Right ventricle myocardium superior (tissue), 1 donor: ENCODE measurements around the gene IDUA. TPM values are rescaled to one million over a fixed set of nuclear protein-coding genes. Genes with fewer than 3 reads are reported as not detected.
A peak's percentile ranks its signal among the peaks of the same experiment; 100 is the strongest.

Experiments
- ATAC-seq: fragments of 200-7000 bp; cut with Tn5 transposase; one replicate; pipeline ENCODE4 v1.9.1; 2020; ENCODE audit warnings: mild to moderate bottlenecking; ENCODE audit not compliant: poor library complexity
- DNase-seq: peaks from one replicate; pipeline ENCODE4 v3.0.0-alpha.2; 2020
- intact Hi-C: fragments of 100-400 bp; cut with DNase I; formaldehyde crosslinking; loops from one replicate; pipeline ENCODE4 v1.11.2; 2022
- total RNA-seq: library from RNA; stranded (reverse); fragmentation: NEBNext Ultra II Directional; extraction: Animal tissue kit (Norgen Biotek cat#: 25700); gene quantifications from one replicate; pipeline ENCODE4 v1.2.1, GENCODE V29; 2021
- donor health status: DM: no; HTN: yes; CAD: no; lungs with severe emphysema.

The IDUA gene
- total RNA-seq, 1 donor from 2014 or later: 8.4 TPM

DNA sequence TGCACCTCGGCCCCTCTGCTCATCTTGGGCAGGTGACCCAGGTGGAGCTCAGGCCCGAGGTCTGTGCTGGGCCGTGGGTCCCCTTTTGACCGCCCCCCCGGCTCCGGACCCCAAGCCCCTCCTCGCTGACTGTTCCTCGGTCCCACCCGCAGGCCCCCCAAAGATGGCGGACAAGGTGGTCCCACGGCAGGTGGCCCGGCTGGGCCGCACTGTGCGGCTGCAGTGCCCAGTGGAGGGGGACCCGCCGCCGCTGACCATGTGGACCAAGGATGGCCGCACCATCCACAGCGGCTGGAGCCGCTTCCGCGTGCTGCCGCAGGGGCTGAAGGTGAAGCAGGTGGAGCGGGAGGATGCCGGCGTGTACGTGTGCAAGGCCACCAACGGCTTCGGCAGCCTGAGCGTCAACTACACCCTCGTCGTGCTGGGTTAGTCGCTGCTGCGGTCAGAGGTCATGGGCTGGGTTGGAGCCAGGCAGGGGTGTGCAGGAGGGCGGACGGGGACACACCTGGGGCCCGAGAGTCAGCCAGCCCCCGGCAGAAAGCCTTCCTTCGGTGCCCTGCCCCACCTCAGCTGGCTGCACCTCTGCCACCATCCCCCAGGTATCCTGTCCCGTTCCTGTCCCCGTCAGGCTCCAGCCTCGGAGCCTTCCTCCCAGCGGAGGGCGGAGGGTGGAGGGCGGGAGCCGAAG lies 35.4 kb downstream of the IDUA start:
- ATAC-seq (no peak), DNase-seq (no peak)
- intact Hi-C loops: no loop called here

DNA sequence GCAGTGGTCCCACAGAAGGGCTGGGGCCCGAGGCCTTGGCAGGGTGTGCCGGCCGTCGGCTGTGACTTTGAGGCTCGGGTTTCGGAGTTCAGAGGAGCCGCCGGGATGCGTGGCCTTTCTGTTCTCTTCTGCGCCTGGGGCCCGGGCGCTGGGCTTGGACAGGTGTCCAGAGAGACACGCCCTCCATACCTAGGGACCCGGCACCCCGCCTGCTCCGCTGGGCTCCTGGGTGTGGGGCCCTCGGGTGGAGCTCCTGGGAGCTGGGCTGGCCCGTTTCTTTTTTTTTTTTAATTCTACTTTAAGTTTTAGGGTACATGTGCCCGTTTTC lies 35.9 kb downstream of the IDUA start:
- DNase-seq (no peak), ATAC-seq (no peak)
- intact Hi-C loops: no loop called here

DNA sequence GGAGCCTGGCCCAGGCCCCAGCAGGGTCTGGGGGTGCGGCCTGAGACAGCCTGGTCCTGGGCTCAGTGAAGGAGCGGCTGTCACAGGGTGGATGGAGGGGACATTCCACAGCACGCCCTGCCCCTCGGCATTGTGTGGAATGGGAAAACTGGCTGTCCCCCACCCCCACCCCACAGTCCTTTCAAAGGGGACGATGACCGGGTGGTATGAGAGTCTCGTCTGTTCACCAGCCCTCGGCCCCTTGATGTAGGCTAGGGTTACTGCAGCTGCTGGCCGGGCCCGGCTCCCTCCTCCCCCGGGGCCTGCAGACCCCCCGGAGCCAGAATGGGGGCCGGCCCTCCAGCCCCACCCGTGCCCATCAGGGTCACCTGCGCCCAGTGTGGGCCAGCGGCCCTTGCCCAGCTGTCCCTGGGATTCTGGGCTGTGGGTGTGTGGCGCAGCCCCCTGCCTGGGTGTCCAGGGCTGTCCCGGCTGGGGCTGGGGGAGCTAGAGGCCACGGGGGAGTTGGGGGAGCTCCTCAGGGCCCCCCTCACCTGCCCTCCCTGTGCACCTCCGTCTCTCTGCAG lies 36.3 kb downstream of the IDUA start:
- ATAC-seq: no peak
- intact Hi-C loops: no loop called here

DNA sequence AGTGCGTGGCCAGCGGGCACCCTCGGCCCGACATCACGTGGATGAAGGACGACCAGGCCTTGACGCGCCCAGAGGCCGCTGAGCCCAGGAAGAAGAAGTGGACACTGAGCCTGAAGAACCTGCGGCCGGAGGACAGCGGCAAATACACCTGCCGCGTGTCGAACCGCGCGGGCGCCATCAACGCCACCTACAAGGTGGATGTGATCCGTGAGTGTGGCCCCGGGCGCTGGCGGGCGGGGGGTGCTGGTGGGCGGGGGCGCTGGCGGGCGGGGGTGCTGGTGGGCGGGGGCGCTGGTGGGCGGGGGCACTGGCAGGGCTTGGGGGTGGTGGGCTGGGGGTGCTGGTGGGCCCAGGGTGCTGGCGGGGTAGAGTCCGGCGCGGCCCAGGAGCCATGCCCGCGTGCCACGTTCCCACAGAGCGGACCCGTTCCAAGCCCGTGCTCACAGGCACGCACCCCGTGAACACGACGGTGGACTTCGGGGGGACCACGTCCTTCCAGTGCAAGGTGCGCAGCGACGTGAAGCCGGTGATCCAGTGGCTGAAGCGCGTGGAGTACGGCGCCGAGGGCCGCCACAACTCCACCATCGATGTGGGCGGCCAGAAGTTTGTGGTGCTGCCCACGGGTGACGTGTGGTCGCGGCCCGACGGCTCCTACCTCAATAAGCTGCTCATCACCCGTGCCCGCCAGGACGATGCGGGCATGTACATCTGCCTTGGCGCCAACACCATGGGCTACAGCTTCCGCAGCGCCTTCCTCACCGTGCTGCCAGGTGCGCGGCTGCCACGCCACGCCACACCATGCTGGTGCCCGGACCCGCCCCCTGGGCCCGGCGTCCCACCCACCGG lies 37.3 kb downstream of the IDUA start:
- no peak for DNase-seq
- ATAC-seq: no peak
- intact Hi-C loops: no loop called here

More for the DNA sequence above, 36.3 kb downstream of the IDUA start:
- DNase-seq: no peak

DNA sequence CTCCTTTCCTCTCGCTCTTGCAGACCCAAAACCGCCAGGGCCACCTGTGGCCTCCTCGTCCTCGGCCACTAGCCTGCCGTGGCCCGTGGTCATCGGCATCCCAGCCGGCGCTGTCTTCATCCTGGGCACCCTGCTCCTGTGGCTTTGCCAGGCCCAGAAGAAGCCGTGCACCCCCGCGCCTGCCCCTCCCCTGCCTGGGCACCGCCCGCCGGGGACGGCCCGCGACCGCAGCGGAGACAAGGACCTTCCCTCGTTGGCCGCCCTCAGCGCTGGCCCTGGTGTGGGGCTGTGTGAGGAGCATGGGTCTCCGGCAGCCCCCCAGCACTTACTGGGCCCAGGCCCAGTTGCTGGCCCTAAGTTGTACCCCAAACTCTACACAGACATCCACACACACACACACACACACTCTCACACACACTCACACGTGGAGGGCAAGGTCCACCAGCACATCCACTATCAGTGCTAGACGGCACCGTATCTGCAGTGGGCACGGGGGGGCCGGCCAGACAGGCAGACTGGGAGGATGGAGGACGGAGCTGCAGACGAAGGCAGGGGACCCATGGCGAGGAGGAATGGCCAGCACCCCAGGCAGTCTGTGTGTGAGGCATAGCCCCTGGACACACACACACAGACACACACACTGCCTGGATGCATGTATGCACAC lies 38.2 kb downstream of the IDUA start:
- no peak for DNase-seq
- no peak for ATAC-seq
- intact Hi-C loops: no loop called here

DNA sequence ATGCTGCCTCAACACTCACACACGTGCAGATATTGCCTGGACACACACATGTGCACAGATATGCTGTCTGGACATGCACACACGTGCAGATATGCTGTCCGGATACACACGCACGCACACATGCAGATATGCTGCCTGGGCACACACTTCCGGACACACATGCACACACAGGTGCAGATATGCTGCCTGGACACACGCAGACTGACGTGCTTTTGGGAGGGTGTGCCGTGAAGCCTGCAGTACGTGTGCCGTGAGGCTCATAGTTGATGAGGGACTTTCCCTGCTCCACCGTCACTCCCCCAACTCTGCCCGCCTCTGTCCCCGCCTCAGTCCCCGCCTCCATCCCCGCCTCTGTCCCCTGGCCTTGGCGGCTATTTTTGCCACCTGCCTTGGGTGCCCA lies 39.3 kb downstream of the IDUA start:
- intact Hi-C loops: no loop called here
- peak; percentile 77 for ATAC-seq
- no peak for DNase-seq

DNA sequence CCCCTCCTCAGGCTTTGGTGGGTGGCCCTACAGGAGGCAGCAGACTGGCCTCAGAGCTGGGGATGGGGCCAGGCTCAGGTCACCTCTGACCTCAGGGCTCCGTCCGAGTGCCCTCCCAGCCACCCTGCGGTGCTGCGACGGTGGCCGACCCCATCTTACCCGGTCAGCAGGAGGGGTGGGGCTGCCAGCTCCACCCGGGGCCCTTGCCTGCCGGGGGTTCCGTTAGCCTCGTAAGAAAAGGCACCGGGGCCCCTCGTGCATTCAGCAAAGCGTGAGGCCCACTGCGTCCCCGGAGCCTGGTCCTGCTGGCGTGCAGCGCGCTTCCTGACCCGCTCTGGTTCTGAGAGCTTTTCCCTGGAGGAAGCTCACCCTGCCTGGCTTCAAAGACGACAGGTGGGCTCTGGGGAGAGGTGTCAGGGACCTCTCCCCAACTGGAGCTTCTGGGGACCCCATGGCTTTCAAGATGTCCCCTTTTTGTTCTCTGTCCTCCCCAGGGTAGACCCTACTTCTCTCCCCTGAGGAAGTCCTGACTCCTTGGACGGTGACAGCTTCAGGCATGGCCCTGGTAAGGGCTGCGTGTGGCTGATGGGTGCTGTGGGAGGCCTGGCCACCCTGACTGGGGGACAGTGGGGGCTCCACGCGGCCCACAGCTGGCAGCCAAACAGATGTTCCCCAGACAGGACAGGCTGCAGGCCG lies 40.5 kb downstream of the IDUA start:
- no peak for ATAC-seq
- intact Hi-C loops: no loop called here
- no peak for DNase-seq

DNA sequence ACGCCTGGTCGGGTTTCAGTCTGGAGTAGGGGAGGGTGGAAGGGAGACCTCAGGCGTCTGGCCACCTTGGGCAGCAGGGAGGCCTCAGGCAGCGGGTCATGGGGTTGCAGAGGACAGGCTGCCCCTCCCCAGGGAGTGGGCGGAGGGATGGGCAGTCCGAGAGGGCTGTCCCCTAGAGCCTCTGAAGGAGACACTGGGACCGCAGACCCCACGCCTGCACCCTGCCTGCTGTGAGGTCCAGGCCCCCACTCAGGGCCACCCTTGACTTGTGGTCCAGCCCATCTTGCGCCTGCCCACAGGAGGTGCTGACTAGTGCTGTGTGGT lies 41.0 kb downstream of the IDUA start:
- intact Hi-C loops: no loop called here
- no peak for ATAC-seq
- DNase-seq: no peak

DNA sequence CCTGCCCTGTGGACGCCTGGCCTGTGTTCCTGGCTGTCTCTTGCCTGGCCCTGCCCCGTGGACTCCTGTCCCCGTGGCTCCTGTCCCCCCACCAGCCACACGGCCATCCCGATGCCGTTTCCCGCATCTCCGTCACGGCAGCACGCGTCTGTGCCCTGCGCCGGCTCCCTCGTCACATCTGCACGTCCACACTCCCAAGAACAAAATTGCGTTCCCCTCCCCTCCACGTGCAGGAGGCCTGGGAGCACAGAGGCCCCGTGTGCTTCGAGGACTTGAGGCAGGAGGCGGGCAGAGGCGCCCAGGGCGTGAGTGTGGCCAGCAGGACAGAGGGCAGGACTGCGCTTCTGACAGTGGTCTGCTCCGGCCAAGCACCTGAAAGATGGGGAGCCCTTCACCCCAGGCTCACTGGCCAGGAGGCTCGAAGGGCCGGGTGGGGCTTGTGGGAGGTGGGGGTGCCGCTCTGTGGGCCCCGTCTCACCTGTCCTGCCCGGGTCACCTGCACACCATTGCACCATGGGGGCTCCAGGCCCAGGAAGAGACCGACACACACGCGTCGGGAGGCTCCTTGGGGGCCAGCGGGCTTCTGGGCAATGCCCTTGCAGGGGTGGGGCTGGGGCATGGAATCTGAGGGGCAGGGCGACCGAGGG lies 41.9 kb downstream of the IDUA start:
- intact Hi-C loops: no loop called here
- DNase-seq (no peak), ATAC-seq (no peak)

DNA sequence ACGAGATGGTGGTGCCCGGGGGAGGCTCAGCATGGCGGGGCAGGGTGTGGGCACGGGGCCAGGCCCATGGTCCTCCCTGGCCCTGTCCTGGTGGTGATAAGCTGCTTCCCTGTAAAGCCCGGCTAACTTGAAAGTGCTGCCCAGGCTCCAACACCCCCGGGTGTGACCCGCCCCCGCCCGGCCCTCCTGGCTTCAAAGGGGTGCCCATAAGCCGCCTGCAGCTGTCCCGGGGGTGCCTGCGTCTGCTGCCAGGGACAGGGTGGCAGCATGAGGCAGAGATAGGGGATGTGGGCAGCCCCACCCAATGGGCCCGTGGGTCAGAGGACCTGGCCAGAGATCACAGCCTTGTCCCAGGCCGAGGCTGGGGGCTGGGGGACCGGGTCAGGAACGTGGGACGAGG lies 42.7 kb downstream of the IDUA start:
- intact Hi-C loops: no loop called here
- no peak for DNase-seq
- no peak for ATAC-seq

DNA sequence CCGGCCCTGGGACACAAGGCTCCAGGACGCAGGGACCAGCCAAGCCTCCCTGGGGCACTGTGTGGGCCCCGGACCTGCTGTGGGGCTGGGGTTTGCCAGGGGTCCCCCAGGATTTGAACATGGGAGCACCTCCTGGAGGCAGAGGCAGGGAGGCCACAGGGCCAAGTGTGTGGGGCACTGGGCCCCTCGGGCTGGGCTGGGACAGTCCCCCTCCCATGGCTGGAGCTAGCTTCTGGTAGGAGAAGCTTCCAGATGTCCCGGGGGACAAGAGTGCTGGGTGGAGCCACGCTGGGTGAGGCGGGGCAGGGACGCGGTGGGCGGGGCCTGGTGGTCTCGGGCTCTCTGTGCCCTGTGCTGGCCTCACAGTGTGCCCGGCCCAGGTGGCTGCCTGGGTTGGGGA lies 43.2 kb downstream of the IDUA start:
- intact Hi-C loops: no loop called here
- ATAC-seq (no peak), DNase-seq (no peak)

DNA sequence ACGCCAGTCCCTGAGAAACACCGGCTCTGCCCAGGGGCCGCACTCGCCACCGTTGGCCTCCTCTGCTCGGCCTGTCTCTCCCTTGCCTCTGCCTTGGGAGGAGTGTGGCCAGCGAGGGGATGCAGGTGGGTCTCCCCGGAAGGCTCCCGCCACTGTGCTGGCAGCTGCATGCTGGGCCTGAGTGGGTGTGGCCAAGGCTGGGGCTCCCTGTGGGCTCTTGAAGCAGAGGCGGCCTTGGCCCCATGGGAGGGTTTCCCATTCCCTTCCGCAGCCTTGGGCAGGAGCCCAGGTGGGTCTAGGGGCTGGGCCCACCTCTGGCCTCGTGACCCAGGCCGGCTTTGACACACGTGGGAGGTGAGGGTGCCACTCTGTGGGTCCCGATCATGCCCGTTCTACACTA lies 43.7 kb downstream of the IDUA start:
- ATAC-seq (no peak), DNase-seq (no peak)
- intact Hi-C loops: no loop called here

DNA sequence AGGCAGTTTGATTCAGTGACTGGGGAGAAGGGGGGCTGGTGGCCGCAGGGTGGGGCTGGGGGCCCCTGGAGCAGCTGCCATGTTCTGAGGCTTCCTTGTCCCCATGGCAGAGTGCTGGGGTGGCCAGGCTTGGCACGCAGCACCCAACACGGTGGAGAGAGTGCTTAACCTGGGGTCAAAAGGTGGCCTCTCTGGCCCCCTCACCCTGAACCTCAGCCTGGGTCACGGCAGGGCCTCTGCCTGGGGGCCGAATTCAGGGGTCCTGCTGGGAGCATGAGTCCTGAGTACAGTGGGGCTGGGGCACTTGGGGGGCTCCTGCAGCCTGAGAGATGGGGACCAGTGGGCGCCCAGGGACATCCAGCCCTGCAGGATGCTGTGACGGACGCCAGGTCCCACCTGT lies 44.5 kb downstream of the IDUA start:
- DNase-seq (no peak), ATAC-seq (no peak)
- intact Hi-C loops: no loop called here

DNA sequence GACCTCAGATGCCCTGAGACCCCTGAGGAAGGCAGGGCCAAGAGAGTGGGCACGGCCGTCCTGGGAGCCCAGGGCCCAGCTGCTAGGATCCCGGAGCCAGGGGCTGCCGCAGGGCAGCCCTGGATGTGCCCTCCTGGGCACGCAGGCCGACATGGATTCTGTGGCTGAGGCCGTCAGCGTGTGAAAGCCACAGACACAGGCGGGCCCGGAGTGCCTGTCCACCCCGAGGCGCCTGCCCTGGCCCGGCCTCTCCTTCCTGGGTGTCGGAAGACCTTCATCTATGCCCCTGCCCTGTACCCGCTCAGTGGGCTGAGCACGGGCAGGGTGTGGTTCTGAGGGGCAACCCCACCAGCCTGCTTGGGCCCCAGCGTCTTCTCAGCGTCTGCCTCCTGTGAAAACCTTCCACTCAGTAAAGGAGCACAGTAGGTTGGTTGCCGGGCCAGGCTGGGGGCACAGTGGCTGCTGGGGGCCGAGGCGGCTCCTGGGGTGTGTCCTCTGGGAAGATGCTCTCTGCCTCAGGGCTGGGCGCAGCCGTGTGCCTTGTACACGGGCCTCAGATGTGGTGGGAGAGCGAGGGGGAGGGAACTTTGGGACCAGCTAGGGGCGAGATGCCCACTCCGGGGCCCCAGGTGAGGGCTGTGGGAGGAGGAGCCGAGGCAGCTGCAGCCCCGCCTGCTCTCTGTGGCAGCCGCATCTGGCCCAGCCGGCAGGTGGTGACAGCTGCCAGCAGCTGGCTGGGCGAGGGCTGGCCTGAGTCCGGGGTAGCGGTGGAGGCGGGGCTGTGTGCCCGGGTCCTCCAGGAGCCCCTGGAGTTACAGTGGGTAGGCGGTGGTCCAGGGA lies 45.3 kb downstream of the IDUA start:
- intact Hi-C loops: no loop called here
- no peak for DNase-seq

DNA sequence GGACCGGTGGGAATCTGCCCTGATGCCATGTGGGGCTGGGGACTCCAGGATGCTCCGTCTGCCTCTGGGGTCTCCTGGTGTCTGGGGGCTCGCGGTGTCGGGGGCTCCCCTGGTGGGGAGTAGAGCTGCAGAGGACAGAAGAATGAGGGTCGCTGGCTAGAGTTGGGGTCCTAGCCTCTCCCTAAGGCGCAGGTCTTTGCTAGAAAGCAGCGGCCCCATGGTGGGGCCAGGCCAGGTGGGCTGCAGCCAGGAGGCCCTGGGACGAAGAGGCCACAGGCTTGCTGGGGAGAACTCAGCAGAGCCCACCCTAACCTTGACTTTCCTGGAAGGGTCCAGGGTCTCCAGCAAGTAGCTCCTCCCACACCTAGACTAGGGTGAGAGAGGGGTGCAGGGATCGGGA lies 46.0 kb downstream of the IDUA start:
- intact Hi-C loops: no loop called here
- ATAC-seq (no peak), DNase-seq (no peak)

More for the DNA sequence above, 45.3 kb downstream of the IDUA start:
- no peak for ATAC-seq

DNA sequence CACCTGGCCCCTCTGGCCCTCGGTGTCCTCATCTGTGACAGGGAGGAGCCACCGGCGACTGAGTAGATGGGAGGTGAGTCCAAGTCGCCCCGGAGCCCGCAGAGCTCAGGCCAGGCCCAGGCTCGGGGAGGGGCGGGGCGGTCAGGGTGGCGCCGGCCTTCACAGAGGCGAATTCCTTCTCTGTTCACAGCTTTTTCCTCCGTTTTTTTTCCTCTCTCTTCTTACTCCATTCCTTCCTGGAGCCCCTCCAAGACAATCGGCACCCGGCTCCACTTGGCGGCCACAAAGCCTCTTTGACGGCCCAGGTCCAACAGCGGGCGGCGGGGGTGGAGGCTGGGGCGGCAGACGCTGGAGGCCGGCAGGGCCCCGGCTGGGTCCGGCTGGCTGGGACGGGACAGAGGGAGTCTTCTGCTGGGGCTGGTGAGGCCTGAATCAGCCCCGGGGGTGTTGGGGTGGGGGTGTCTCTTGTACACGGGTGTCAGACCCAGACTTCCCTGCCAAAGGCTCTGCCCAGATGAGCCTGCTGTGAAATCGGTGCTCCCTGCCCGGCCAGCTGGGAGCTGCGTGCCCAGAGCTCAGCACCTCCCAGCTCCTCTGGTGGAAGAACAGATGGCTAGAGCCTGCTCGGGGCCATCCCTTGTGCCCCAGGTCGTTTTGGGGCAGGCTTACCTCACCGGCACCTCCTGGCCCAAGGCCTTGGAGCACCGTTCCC lies 47.2 kb downstream of the IDUA start:
- intact Hi-C loops: no loop called here
- DNase-seq (peak; percentile 76), ATAC-seq (peak; percentile 53)

DNA sequence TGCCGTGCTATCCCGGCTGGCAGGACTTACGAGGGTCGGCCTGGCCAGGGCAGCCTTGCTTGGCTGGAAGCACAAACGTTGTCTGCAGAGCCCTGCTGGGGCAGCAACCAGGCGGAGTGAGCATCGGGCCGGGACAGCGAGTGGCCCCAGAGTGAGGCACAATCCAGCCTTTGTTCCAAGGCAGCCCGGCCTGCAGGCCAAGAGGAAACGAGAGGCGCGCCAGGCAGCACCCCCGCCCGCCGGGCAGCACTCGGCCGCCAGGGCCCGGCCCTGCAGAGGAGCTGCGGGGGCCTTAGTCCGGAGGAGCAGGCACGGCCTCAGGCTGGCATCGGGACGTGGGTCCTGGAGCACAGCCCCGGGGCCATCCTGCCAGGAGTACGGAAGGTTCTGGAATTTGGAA lies 48.7 kb downstream of the IDUA start:
- DNase-seq (peak; percentile 78), ATAC-seq (peak; percentile 60)
- intact Hi-C loops: no loop called here
